Measurements from ENCODE around the gene ARHGAP22. TPM values are rescaled to one million over a fixed set of nuclear protein-coding genes. Genes with fewer than 3 reads are reported as not detected.

Gene ARHGAP22
- total RNA-seq, 2 experiments from 2014 or later = 0.19 to 0.46 TPM

GRCh38 chr10:48442090-48442808 lies 162.6 kb downstream of the ARHGAP22 start:
- no peak for TF ChIP-seq EZH2phosphoT487 (IDR thresholded peaks at IDR 0.05; ENCODE audit: borderline replicate concordance, low read depth, low read length)
- Histone ChIP-seq H3K4me1 (ENCODE audit: insufficient read depth, low read length, poor library complexity, severe bottlenecking) (no peaks in the 10 kb centered on the region), H3K79me2 (ENCODE audit: insufficient read depth, low read depth, low read length) (no peaks in the 10 kb centered on the region), H3K9me2 (ENCODE audit: insufficient read depth, low read length) (no peaks in the 10 kb centered on the region), H3K4me2 (ENCODE audit: low read length) (no peak overlapping the region), H4K20me1 (ENCODE audit: insufficient read depth, low read length) (no peaks in the 10 kb centered on the region), H2AFZ (ENCODE audit: low read length) (no peak overlapping the region), H3K4me3 (ENCODE audit: low read depth, low read length, poor library complexity, severe bottlenecking) (no peak overlapping the region), H3K9me3 (ENCODE audit: low read length) (no peaks in the 10 kb centered on the region), H3K27ac (ENCODE audit: low read depth, low read length, poor library complexity, severe bottlenecking) (no peak overlapping the region), H3K36me3 (ENCODE audit: insufficient read depth, low read length) (no peaks in the 10 kb centered on the region)
- no peak for DNase-seq (ENCODE audit: low spot score)
- CTCF ChIA-PET (ENCODE audit: unreplicated experiment) = interaction anchor here (0.6 kb wide), 1 partner anchor 14 kb away, joined by 3 read pairs; no protein-coding TSS in a partner anchor
- POLR2A ChIA-PET = no interaction called here
- intact Hi-C loops (cut with micrococcal nuclease; ENCODE audit: unreplicated experiment) = no loop called here
- no TSS peak for BruUV-seq (replicated peaks)

- no peaks in the 10 kb centered on the region for H3K9me2 ChIP-seq (ENCODE audit: insufficient read depth, low read length)
- no peak for TF ChIP-seq EZH2phosphoT487 (IDR thresholded peaks at IDR 0.05; ENCODE audit: borderline replicate concordance, low read depth, low read length)
- no peak for TF ChIP-seq CTCF (conservative IDR thresholded peaks at IDR 0.05; ENCODE audit: low read length)
- no peaks in the 10 kb centered on the region for H3K9me3 ChIP-seq (ENCODE audit: low read length)
- H3K4me2 ChIP-seq (ENCODE audit: low read length) = no peak overlapping the region
- H2AFZ ChIP-seq (ENCODE audit: low read length) = no peak overlapping the region
- CTCF ChIA-PET (ENCODE audit: unreplicated experiment) = no interaction called here
- DNase-seq (ENCODE audit: low spot score) = no peak
- no peak overlapping the region for H3K27ac ChIP-seq (ENCODE audit: low read depth, low read length, poor library complexity, severe bottlenecking)
- BruUV-seq (replicated peaks) = no TSS peak
- no peak overlapping the region for H3K4me3 ChIP-seq (ENCODE audit: low read depth, low read length, poor library complexity, severe bottlenecking)
- POLR2A ChIA-PET = no interaction called here
- no peaks in the 10 kb centered on the region for H4K20me1 ChIP-seq (ENCODE audit: insufficient read depth, low read length)
- no peaks in the 10 kb centered on the region for H3K36me3 ChIP-seq (ENCODE audit: insufficient read depth, low read length)
- H3K4me1 ChIP-seq (ENCODE audit: insufficient read depth, low read length, poor library complexity, severe bottlenecking) = no peaks in the 10 kb centered on the region
- intact Hi-C loops (cut with micrococcal nuclease; ENCODE audit: unreplicated experiment) = no loop called here
- no peaks in the 10 kb centered on the region for H3K79me2 ChIP-seq (ENCODE audit: insufficient read depth, low read depth, low read length)
Observed at GRCh38 chr10:48440771-48441170, 164.1 kb downstream of the ARHGAP22 start.

- intact Hi-C loops (cut with micrococcal nuclease; ENCODE audit: unreplicated experiment) = no loop called here
- Histone ChIP-seq H3K4me3 (ENCODE audit: low read depth, low read length, poor library complexity, severe bottlenecking) (no peak overlapping the region), H3K9me2 (ENCODE audit: insufficient read depth, low read length) (no peaks in the 10 kb centered on the region), H2AFZ (ENCODE audit: low read length) (no peak overlapping the region), H3K4me2 (ENCODE audit: low read length) (no peak overlapping the region), H3K4me1 (ENCODE audit: insufficient read depth, low read length, poor library complexity, severe bottlenecking) (no peaks in the 10 kb centered on the region), H4K20me1 (ENCODE audit: insufficient read depth, low read length) (no peaks in the 10 kb centered on the region), H3K79me2 (ENCODE audit: insufficient read depth, low read depth, low read length) (no peaks in the 10 kb centered on the region), H3K27ac (ENCODE audit: low read depth, low read length, poor library complexity, severe bottlenecking) (no peak overlapping the region), H3K9me3 (ENCODE audit: low read length) (no peaks in the 10 kb centered on the region), H3K36me3 (ENCODE audit: insufficient read depth, low read length) (no peaks in the 10 kb centered on the region)
- POLR2A ChIA-PET = no interaction called here
- no peak for DNase-seq (ENCODE audit: low spot score)
- CTCF ChIA-PET (ENCODE audit: unreplicated experiment) = no interaction called here
- TF ChIP-seq EZH2phosphoT487 (IDR thresholded peaks at IDR 0.05; ENCODE audit: borderline replicate concordance, low read depth, low read length) = no peak
- no peak for TF ChIP-seq CTCF (conservative IDR thresholded peaks at IDR 0.05; ENCODE audit: low read length)
- no TSS peak for BruUV-seq (replicated peaks)
Observed at GRCh38 chr10:48439581-48440041, 165.3 kb downstream of the ARHGAP22 start.

Measured in OCI-LY7 (cell line).